ENCODE results near the gene CSTF2.
"Not testable (repeated sequence)": the region's sequence is repeated elsewhere in the genome, so short reads cannot be mapped to it uniquely, and the experiment has no call there.

Gene CSTF2, protein sequence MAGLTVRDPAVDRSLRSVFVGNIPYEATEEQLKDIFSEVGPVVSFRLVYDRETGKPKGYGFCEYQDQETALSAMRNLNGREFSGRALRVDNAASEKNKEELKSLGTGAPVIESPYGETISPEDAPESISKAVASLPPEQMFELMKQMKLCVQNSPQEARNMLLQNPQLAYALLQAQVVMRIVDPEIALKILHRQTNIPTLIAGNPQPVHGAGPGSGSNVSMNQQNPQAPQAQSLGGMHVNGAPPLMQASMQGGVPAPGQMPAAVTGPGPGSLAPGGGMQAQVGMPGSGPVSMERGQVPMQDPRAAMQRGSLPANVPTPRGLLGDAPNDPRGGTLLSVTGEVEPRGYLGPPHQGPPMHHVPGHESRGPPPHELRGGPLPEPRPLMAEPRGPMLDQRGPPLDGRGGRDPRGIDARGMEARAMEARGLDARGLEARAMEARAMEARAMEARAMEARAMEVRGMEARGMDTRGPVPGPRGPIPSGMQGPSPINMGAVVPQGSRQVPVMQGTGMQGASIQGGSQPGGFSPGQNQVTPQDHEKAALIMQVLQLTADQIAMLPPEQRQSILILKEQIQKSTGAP

DNA sequence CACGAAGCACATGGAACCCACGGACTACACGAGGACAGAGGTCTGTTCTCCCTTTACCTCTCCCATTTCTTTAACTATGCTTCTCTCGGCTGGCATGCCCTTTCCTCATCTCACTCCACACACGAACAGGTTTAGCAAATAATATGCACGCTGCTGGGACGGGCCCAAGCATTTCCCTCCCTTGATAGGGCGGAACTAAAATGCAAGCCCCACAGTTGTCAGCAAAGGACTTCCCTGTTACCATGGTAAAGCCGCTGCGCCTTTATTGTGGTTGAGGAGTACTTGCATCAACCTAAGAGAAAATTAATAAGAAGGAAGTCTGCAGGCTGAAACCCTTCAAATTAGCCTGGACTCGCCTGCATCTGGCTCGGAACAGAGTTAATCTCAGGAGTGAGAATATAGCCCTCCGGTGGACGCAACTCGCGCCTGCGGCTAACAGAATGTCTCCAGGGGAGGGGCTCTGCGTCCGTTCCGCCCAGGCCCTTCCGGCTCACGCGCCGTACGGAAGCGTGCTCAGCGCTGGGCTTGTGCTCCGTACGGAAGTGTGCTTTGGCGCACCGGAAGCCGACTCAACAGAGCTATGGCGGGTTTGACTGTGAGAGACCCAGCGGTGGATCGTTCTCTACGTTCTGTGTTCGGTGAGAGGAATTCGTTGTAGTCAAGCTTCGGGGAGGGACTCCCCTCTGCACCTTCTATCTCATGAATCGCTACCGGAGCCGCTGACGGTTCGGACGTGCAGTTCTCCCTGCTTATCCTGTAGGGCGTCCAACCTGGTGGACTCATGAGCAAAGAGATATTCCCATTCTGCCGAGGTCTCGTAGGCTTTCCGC, at the start of gene CSTF2:
Gene CSTF2, plus strand, starts transcription at position 555 of the 830 bp plus-strand sequence. Its CDS starts 26 bp downstream, at position 581.
- DNase-seq (ENCODE audit: low read depth): peak; percentile 82

DNA sequence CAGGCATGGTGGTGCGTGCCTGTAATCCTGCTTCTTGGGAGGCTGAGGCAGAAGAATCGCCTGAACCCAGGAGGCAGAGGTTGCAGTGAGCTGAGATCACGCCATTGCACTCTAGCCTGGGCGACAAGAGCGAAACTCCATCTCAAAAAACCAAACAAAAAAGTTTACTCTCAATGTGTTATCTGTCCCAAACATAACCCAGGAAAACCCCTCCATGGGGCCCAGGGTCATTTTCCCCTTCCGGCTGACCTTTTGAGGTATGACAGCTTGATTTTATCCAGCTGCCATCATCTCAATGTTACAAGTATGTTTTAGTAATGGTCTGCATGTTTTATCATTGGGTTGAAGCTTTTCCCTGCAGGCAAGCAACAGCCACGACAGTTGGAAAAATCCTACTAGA, 23.8 kb upstream of the CSTF2 start:
- DNase-seq (ENCODE audit: low read depth): not testable (repeated sequence)

DNA sequence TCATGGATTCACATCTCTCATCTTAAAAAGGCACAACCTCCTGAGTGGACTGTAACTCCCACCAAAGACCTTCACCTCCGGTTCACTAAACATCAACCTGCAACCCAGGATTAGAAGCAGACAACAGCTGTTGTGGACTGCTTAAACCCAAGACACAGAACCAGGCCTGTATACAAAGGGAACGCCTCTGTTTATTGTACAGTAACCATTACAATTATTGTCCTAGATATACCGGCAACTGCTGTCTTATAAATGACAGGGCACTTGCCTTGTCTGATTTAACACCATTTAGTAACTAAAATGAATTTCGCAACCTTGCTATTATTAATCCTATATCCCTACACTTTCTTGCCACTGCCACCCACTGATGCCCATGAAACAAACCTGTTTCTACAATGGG, 22.8 kb upstream of the CSTF2 start:
- no peak for DNase-seq (ENCODE audit: low read depth)

DNA sequence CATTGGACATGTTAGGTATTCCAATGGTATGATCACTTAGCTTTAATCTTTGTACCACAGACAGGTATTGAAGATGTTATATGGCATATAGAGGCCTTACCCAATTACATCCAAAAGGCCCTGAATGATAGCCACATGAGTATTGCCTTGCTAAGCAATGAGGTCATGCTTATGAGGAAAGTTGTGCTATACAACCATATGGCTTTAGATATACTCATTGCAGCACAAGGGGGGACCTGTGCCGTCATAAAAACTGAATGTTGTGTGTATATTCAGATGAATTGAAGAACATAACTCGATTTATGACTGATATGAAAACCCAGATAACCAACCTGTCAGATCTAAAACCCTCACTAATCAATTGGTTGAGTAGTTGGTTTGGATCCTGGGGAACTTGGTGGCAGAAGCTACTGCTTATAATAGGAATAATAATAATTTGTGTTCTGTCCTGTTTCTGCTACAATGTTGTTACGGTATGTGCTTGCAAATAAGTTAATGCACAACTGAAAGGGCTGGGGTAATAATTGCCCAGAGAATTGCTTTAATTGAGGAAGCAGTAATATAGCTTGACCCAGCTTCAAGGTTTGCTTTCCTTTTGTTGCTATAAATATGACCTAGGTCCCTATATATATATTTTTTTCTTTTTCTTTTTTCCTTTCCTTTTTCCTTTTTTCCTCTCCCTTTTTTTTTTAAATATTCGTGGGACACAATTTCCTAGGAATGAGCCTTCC, 21.5 kb upstream of the CSTF2 start:
- no peak for DNase-seq (ENCODE audit: low read depth)

DNA sequence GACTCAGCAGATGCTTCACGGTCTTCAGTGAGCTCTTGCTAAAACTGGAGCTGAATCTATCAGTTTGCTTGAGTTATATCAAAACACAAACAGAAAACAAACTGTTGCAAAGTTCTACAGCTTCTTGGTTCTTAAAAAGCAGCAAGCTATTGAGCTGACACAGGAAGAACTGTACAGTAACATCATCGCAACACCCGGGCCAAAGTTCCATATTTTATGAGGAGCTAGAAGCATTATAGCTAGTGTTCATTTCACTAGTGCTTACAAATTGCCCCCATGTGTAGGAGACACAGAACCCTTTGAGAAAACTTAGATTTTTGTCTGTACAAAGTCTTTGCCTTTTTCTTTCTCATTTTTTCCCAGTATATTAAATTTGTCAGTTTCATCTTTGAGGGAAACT, 17.3 kb upstream of the CSTF2 start:
- no peak for DNase-seq (ENCODE audit: low read depth)

DNA sequence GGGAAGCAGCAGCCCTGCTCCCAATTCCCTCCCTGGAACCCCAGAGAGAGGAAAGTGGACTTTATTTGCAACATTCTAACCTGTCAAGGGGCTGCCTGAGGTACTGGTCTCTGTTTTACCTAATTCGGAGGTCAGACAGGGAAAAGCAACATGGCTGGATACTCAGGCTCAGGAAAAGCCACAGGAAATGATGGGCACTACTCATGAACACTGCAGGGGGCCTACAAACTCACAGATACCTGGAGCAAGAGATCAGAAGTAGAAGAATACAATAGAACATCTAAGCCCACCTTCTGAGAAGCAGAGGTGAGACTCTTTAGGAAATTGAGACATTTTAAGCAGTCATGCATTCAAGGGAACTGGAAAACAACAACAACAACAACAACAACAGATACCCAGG, 15.4 kb upstream of the CSTF2 start:
- DNase-seq (ENCODE audit: low read depth): no peak

DNA sequence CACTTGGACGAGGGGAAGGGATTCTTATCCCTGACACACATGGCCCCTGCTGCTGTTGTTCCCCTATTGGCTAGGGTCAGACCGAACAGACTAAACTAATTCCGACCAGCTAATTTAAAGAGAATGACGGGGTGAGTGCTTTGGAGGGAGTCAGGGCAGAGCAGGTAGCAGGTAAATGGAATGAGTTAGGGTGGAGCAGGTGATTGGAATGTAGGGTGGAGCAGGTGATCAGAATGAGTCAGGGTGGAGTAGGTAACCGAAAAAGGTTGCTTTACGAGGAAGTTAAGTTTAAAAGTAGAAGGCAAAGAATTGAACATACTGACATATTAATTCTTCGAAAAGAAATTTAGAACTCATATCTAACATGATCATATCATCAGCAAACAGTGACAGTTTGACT, 11.9 kb upstream of the CSTF2 start:
- DNase-seq (ENCODE audit: low read depth): not testable (repeated sequence)

DNA sequence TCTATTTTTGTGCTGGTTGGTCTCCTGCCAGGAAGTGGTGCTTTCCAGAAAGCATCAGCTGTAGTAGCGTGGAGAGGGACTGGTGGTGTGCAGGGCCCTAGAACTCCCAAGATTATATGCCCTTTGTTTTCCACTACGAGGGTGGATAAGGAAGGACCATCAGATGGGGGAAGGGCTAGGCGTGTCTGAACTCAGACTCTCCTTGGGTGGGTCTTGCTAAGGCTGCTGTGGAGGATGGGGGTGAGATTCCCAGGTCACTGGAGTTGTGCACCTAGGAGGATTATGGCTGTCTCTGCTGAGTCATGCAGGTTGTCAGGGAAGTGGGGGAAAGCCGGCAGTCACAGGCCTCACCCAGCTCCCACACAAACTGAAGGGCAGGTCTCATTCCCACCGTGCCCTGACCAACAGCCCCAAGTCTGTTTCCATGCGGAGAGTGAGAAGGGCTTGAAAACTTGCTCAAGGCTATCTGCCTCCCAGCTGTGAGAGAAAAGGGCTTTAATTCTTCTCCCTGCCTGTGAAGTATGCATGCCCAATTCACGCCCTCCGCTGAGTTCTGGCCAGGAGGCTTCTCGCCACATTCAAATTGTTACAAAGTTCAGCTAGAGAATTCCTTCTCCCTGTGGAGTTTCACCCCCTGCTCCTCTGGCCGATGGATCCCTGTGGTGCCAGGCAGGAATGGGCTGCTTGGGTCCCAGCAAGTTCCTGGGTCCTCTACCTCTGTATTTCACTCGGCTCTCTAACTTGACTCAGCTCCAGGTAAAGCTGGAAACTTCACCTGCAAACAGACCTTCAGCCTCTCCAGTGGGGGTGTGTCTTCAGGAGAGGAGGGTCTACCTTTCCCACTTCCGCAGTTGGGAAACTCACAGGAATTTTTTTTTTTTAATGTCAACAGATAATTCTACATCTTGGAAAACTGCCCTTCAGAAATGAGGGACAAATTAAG, 7.7 kb upstream of the CSTF2 start:
- no peak for DNase-seq (ENCODE audit: low read depth)

DNA sequence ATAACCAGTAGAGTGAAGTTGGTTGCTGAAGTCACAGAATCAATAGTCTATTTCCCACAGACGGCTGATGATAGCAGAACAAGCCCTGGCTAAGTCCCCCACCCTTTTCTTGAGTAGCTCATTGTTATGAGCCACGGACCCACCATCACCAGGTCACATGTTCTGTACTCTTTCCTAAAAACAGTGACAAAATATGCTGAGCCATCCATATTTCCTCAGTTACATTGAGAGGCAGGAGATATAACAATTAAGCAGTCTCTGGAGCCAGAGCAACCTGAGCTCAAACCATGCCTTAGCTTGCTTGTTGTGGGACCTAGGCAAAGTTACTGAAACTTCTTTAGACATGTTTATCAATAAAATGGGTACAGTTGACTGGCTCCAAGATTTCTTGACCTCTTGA, 2.9 kb upstream of the CSTF2 start:
- DNase-seq (ENCODE audit: low read depth): no peak

DNA sequence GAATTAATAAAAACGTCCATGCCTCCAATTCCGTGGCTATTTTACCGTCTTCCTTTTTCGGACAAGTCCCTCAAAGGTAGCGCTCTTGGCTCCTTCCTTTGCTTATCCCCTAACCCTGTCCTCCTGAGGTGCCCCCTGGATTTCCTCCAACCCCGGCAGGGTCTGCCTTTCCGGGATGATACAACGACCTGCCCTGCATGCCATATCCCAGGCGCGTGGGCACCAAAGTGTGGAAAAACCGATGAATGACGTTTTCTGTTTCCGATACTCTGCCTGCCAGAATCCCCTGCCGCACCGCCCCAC, 706 bp upstream of the CSTF2 start:
- no peak for DNase-seq (ENCODE audit: low read depth)

DNA sequence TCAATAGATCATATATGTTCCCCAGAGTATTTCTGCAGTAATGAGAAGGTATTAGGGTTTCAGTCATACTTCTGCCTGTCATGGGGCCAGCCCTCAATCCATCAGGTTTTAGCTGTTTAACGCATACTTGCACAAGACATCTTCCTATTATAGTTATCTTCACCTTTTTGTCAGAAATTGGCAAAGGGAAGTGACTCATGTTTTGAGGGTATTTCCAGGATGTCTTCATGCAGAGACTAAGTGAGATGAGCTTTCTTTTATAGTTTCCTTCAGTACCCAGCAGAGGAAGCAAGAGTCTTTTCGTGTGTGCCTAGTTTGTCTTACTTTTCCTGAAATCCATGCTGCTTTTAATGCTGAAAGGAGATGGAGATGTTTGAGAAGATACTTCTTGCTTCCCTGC, 9.5 kb downstream of the CSTF2 start:
- DNase-seq (ENCODE audit: low read depth): peak; percentile 22

DNA sequence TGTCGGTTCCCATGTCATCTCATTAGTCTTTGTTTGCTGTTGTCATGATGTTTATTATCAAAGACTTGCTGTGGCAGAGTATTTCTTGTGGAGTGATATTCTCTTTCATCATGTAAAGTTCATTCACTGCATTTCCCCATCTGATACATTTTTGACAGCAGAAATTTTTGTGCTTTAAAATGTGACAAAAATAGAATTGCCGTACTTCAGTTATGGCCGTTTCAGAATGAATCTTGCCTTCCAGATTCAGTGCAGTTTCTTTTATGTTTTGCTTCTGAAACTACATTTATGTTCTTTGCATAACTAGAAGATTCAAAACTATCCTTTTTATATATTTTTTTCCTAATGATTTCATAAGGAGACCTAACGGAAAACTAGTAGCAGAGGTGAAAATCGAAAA, 10.0 kb downstream of the CSTF2 start:
- no peak for DNase-seq (ENCODE audit: low read depth)

DNA sequence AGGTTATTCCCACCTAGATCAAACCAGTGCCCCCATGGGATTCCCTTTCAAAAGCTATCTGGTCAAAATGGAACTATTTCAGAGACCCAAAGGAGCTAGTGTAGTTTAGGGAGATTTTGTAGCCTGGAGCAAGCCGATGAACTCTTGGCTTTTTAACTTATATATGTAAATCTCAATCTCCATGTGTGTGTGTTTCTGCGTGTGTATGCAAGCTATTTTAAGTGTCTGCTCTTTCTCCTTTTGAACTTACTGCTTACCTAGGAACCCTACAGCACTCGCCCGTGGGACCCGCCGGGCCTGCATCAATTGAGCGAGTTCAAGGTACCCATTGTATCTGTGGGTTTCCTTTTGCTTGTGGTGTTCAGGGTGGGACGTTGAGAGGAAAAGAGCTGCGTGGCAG, 10.4 kb downstream of the CSTF2 start:
- no peak for DNase-seq (ENCODE audit: low read depth)

DNA sequence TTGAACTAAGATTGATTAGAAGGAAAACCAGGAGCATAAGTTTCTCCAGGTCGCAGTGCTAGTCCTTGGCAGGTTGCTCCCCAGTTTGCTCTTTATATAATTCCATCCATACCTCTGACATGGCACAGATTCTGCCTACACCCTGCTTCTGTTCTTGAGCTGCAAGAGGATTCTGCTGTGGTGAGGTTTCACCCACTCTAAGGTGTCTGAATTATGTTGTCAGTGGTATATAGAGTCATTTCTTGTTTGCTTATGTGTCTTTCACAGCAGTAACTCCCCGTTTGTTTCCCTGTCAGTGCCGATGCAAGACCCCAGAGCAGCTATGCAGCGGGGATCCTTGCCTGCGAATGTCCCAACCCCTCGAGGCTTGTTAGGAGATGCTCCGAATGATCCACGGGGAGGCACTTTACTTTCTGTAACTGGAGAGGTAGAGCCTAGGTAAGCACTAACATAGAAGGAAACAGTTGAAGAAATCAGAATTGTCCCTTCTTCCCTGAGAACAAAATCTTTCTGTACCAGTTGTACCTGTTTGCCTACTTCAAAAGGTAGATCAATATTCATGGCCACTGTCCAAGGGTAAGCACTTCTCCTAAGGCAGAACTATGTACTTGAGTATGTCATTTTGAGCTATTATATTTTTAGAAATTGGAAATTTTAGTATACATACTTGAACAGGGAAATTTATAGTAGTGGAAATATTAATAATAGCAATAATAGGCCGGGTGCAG, 11.2 kb downstream of the CSTF2 start:
- DNase-seq (ENCODE audit: low read depth): no peak

DNA sequence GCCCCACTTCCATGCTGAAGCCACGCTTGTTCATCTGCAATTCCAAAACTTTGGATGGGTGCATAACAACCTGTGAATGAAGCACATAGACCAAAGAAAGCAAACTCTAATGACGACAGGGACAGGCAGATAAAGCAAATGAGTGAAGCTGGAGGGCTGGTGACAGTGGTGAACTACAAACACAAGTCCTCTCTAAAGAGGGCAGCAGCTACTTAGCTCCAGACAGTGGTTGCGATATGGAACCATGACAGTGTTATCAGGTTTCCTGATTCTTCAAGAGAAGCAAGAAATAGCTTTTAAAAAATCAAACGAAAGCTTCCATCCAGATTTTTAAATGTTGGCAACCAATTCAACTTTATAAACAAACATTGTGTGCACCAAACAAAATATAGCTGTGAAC, 30.1 kb downstream of the CSTF2 start:
- DNase-seq (ENCODE audit: low read depth): no peak

DNA sequence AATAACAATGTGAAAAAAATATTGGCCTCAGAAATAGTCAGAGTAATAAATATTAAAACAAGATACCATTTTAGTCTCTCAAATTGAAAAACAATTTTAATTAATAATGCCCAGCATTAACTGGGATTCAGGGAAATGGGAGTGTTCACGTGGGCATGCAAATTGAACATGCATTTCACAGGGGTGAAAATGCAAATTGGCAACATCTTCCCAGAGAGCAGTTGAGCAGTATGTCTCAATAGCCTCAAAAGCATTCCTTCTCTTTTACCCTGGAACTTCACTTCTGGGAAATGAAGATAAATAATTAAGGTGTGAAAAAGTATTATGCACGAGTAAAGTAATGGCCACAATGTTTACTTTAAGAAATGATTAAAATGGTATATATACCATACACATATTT, 32.6 kb downstream of the CSTF2 start:
- DNase-seq (ENCODE audit: low read depth): no peak

DNA sequence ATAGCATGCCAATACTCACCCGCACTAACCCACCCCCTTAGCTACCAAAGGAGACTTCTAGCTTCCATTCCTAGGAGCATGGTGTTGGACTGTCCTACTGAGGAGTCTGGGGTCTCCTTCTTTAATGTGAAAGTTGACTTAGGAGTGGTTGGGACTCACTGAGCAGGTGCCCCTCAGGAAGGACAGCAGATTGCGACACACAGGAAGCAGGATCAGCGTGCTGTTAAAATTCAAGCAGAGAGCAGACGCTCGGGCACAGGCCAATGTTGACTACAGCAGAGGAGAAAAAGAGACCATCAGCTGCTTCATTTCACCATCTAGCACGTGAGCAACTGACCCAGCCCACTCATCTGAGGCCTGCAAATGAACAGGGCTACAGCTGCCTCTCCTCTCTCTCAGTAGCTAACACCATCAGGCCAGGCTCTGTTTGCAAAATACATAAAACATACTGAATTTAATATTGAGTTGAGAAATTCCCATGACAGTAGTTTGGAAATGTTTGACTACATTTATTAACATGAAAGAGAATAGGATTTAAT, 43.2 kb downstream of the CSTF2 start:
- no peak for DNase-seq (ENCODE audit: low read depth)

DNA sequence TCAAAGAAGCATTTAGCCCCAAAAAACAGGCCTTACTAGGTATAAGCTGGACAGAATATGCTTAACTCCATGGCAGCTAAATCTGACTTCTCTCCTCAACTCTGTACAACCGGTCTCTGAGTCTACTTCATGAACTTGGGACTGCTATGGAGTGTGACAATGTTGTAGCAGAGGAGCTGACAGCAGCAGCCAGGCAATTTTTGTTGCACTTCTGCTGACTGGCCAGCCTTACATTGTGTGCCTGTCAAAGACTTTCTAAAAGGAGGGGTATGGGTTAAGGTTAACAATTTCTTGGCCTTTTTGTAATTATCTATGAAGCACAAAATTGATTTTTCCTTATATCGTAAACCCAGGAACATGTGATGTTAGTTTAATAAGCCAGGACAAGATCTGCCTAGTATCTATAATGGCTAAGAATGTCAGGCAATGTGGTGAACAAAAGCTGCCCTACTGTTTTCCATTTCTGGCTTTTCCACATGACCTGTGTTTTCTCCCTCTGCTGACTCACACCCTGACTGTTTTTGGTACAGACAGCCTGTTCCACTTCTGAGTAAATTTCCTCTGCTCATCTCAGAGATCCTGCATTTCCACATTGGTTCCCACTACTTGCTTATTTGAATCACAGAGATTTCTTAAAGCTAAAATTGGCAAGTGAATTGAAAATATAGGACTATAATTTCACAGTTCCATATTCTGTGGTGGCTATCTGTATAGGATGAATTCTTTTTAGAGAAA, 44.6 kb downstream of the CSTF2 start:
- DNase-seq (ENCODE audit: low read depth): peak; percentile 24

DNA sequence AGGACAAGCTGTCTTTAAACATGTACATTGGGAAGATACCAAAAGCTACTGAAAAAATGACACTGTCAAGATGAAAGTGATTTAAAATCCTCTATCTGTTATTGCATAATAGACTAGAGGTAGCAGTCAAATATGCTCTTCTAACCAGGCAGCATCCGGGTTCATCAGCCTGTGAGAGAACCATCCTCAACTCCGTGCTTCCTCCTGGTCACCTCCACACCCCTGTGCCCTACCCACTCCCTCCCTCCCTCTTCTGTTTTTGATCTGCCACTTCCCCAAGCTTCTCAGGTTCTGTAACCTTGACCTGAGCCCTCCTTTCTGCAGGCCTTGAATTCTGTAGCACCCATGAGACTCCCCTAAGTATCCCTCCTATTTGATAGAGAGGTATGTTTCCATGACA, 48.1 kb downstream of the CSTF2 start:
- DNase-seq (ENCODE audit: low read depth): no peak

DNA sequence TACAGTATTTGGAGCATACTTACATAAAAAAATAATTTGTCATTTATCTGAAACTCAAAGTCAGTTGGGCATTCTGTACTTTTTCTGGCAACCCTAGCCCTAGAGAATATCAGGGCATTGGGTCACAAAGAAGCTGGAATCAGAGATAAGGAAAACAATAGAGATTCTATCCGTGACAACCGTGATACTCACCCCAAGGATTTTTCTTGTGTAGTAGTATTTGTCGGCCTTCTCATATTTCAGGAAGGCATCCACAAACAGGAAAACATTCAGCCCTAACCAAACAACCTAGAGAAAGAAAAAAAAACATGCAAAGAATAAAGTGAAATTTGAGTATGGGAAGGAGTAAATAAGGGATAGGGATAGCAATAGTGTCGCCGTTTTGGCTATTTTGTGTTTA, 50.3 kb downstream of the CSTF2 start:
- DNase-seq (ENCODE audit: low read depth): no peak
